ENCODE data around the gene LRRC45.

LRRC45 gene

GRCh38 chr17:81998691-81999438, 24.2 kb upstream of the LRRC45 start:
- DNase-seq (ENCODE audit: insufficient read length, low spot score) (no peak), FAIRE-seq (no peak)
- no peak for TF ChIP-seq POLR2A (IDR thresholded peaks at IDR 0.05; ENCODE audit: low read depth, low read length)

DNA sequence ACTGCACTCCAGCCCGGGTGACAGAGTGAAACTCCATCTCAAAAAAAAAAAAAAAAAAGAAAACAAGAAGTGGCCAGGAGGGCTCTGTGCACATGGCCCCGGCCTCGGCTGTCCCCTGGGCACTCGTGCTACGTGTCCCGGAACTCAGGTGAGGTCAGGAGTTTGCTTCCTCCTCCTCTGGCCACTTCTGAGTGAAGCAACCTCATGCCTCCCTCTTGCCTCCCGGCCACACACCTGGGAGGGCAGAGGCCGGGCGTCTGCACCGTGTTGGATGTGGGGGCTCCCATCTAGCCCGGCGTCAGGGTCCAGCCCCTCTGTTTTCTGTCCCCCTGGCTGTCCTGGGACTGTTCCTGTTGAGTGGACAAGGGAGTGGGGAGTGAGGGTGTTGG, 23.5 kb upstream of the LRRC45 start:
- no peak for FAIRE-seq
- DNase-seq (ENCODE audit: insufficient read length, low spot score) = no peak
- no peak for TF ChIP-seq POLR2A (IDR thresholded peaks at IDR 0.05; ENCODE audit: low read depth, low read length)

GRCh38 chr17:81999976-82000802, 22.9 kb upstream of the LRRC45 start:
- DNase-seq (ENCODE audit: insufficient read length, low spot score) (no peak), FAIRE-seq (no peak)
- no peak for TF ChIP-seq POLR2A (IDR thresholded peaks at IDR 0.05; ENCODE audit: low read depth, low read length)

- TF ChIP-seq POLR2A (IDR thresholded peaks at IDR 0.05; ENCODE audit: low read depth, low read length) = no peak
- FAIRE-seq (no peak), DNase-seq (ENCODE audit: insufficient read length, low spot score) (no peak)
These were observed 22.1 kb upstream of the LRRC45 start for GRCh38 chr17:82000803-82001570.

GRCh38 chr17:82001571-82002056, 21.5 kb upstream of the LRRC45 start:
- no peak for TF ChIP-seq POLR2A (IDR thresholded peaks at IDR 0.05; ENCODE audit: low read depth, low read length)
- DNase-seq (ENCODE audit: insufficient read length, low spot score) = no peak
- no peak for FAIRE-seq

DNA sequence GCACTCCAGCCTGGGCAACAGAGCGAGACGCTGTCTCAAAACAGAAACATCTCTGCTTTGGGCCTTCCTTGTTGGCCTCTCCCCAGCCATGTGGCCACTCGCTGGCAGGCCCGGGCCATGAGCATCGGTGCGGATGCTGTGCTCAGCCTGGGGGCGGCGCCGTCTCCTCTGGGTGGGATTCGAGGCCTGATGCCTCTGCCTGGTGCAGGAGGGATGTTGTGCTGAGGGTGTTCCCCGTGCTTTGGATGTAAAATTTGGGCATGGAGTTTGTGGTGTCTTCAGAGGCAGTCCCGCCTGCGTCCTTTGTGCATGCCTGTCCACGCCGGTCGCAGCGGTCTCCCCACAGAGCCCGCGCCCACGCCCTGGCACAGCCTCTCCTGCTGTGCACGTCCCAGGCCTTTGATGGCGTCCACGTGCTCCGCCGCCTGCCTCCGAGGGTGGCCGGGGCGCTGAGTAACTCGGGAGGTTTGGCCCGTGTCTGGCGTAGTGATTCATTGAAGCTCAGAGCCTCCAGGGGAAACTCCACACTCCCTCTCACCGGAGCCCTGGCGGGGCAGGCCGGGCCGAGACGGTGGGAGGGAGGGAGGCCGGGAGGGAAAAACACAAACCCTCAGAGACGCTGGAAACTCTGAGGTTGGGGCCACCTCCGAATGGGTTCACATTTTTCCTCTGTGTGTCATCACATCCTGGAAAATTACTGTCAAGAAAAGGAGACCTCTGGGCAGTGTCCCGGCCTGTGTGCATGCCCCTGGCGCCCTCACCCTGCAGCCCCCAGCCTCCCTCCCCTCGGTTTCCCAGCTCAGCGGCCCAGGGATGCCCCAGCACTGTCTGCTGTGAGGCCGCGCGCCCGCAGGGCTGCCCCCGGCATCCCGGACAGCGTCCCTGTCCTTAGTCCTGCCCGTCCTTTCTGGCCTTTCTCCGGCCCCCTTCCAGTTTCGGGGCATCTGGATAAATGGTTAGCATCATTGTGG, 19.4 kb upstream of the LRRC45 start:
- FAIRE-seq = no peak
- TF ChIP-seq POLR2A (IDR thresholded peaks at IDR 0.05; ENCODE audit: low read depth, low read length) = no peak; the same call in none of the 2 replicates
- peak; percentile 98 for DNase-seq (ENCODE audit: insufficient read length, low spot score)

DNA sequence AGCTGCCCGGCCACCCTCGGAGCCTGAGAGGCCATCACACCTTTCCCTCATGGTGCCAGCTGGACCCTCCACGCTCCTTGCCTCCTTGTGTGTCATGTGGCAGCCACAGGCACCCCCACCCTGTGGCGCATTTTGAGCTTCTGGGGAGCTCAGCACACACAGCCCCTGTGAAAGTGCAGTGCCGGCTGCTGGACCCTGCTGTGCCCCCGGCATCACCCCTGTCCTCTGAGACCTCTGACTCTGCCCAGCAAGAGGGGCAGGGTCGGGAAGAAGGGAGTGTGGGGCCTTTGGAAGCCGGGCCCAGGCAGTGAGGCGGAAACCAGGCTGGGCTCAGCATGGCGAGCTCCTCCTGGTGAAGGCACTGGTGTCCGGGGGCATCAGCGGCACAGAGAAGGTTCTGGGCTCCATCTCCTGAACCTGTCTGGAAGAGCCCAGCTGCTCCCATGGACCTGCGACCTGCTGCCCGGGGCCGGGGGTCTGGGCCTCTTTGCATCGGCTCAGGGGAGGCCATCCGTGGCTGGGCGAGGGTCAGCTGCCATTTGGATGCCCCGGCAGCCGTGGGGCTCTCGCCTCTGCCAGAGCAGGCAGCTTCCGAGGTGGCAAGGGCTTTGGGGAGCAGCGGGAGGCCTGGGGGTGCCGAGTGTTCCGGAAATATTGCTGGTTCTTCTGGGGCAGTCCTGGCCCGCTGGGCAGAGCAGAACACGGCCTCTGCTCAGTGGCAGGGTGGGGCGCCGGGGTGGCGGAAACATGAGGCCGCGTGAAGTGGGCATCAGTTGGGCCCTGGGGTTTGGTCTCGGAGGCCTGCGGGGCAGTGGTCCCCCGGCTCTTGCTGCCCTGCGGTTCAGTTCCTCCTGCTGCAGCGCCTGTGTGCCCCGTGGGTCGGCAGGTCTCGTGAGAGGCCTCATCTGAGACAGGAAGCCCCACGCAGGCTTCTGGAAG, 18.3 kb upstream of the LRRC45 start:
- no peak for FAIRE-seq
- no peak for DNase-seq (ENCODE audit: insufficient read length, low spot score)
- no peak for TF ChIP-seq POLR2A (IDR thresholded peaks at IDR 0.05; ENCODE audit: low read depth, low read length)

DNA sequence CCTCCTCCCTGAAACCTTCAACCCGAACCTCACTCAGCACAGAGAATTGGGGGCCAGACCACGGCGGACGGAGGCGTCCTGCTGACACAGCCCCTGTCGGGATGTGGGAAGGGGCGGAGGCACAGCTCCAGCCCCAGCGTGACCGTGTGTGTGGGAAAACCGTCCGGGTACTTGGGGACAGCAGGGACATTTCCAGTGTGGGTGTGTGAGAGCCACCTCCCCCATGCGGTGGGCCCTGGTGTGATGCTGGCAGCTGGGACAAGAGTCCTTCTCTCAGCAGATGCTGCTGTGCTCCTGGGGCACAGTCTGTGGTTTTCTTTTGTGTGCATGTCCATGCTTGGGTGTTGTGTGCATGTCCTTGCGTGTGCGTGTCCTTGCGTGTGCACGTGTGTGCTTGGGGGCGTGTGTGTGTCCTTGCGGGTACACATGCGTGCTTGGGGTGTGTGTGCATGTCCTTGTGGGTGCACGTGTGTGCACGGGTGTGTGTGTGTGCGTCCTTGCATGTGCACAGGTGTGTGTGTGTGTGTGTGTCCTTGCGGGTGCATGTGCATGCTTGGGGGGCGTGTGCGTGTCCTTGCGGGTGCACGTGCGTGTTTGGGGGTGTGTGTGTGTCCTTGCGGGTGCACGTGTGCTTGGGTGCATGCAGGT, 17.3 kb upstream of the LRRC45 start:
- DNase-seq (ENCODE audit: insufficient read length, low spot score) (no peak), FAIRE-seq (no peak)
- no peak for TF ChIP-seq POLR2A (IDR thresholded peaks at IDR 0.05; ENCODE audit: low read depth, low read length)

- FAIRE-seq (no peak), DNase-seq (ENCODE audit: insufficient read length, low spot score) (no peak)
- TF ChIP-seq POLR2A (IDR thresholded peaks at IDR 0.05; ENCODE audit: low read depth, low read length) = no peak
These were observed 16.5 kb upstream of the LRRC45 start for GRCh38 chr17:82006468-82007227.

DNA sequence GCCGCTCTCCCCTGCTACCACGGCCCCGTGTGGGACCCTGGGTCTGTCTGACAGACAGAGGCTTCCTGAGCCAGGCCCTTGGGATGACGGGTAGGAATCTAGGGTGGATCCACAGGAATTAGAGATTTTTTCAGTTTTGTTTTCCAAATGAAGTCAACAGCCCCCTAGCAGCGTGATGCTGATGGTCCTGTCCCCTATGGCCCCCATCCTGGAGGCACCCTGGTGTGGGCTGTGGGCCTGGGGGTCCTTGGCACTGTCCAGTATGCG, 15.9 kb upstream of the LRRC45 start:
- DNase-seq (ENCODE audit: insufficient read length, low spot score) = no peak
- no peak for TF ChIP-seq POLR2A (IDR thresholded peaks at IDR 0.05; ENCODE audit: low read depth, low read length)
- FAIRE-seq = no peak
